GM21390 (cell line): ENCODE measurements around the gene SHANK2.

Experiments
- ATAC-seq: cut with Tn5 transposase; IDR thresholded peaks from one replicate; pipeline ENCODE4 v1.9.1; 2021; ENCODE audit not compliant: unreplicated experiment

The SHANK2 gene

GRCh38 chr11:71252269-71252769 lies at the start of gene SHANK2:
Gene SHANK2 (minus strand): TSS chr11:71252577. CDS start chr11:71147326, 105,251 bp downstream.
- no peak for ATAC-seq

- ATAC-seq = no peak
Observed at GRCh38 chr11:71301858-71302533, 49.6 kb upstream of the SHANK2 start.

GRCh38 chr11:71301046-71301857 lies 48.9 kb upstream of the SHANK2 start:
- ATAC-seq = no peak

- ATAC-seq = no peak
Observed at GRCh38 chr11:71300187-71300586, 47.8 kb upstream of the SHANK2 start.

GRCh38 chr11:71298761-71299181 lies 46.4 kb upstream of the SHANK2 start:
- ATAC-seq = no peak

GRCh38 chr11:71298016-71298550 lies 45.7 kb upstream of the SHANK2 start:
- no peak for ATAC-seq

- no peak for ATAC-seq
Observed at GRCh38 chr11:71294846-71295600, 42.6 kb upstream of the SHANK2 start.

- ATAC-seq = no peak
Observed at GRCh38 chr11:71293961-71294782, 41.8 kb upstream of the SHANK2 start.

GRCh38 chr11:71286701-71287643 lies 34.6 kb upstream of the SHANK2 start:
- no peak for ATAC-seq

- no peak for ATAC-seq
Observed at GRCh38 chr11:71285111-71285510, 32.7 kb upstream of the SHANK2 start.

GRCh38 chr11:71284525-71285092 lies 32.2 kb upstream of the SHANK2 start:
- no peak for ATAC-seq

GRCh38 chr11:71283971-71284441 lies 31.6 kb upstream of the SHANK2 start:
- no peak for ATAC-seq

GRCh38 chr11:71282581-71283351 lies 30.4 kb upstream of the SHANK2 start:
- no peak for ATAC-seq

GRCh38 chr11:71281831-71282230 lies 29.5 kb upstream of the SHANK2 start:
- no peak for ATAC-seq

- no peak for ATAC-seq
Observed at GRCh38 chr11:71281204-71281603, 28.8 kb upstream of the SHANK2 start.

- ATAC-seq = no peak
Observed at GRCh38 chr11:71279916-71280645, 27.7 kb upstream of the SHANK2 start.

GRCh38 chr11:71272161-71272560 lies 19.8 kb upstream of the SHANK2 start:
- ATAC-seq = no peak
